ENCODE measurements around the gene ZNF777.
"Not testable (repeated sequence)": the region's sequence is repeated elsewhere in the genome, so short reads cannot be mapped to it uniquely, and the experiment has no call there.

The ZNF777 gene

GRCh38 chr7:149420006-149420405 lies 40.9 kb downstream of the ZNF777 start:
- DNase-seq, result no peak

- DNase-seq, result no peak
Observed at GRCh38 chr7:149415391-149416071, 45.3 kb downstream of the ZNF777 start.

GRCh38 chr7:149414745-149415390 lies 46.0 kb downstream of the ZNF777 start:
- DNase-seq, result peak in 43 of 58 donors; percentile 3 to 65 (median 37)

- DNase-seq, result no peak
Observed at GRCh38 chr7:149414171-149414570, 46.7 kb downstream of the ZNF777 start.

- DNase-seq, result not testable (repeated sequence)
Observed at GRCh38 chr7:149413083-149413482, 47.8 kb downstream of the ZNF777 start.

GRCh38 chr7:149409895-149410294 lies 51.0 kb downstream of the ZNF777 start:
- DNase-seq, result no peak

GRCh38 chr7:149404825-149405224 lies 56.0 kb downstream of the ZNF777 start:
- DNase-seq, result no peak

GRCh38 chr7:149404396-149404795 lies 56.5 kb downstream of the ZNF777 start:
- no peak for DNase-seq

GRCh38 chr7:149398195-149398820 lies 62.6 kb downstream of the ZNF777 start:
- no peak for DNase-seq

- DNase-seq, result no peak
Observed at GRCh38 chr7:149397470-149398043, 63.3 kb downstream of the ZNF777 start.

- not testable (repeated sequence) for DNase-seq
Observed at GRCh38 chr7:149388550-149389335, 72.1 kb downstream of the ZNF777 start.

- not testable (repeated sequence) for DNase-seq
Observed at GRCh38 chr7:149386514-149386913, 74.3 kb downstream of the ZNF777 start.

- DNase-seq, result no peak
Observed at GRCh38 chr7:149385195-149385950, 75.5 kb downstream of the ZNF777 start.

Data from anterior cingulate cortex (tissue), 58 donors.